T-cell (primary cell): ENCODE data around the gene HBB. TPM values are rescaled to one million over a fixed set of nuclear protein-coding genes. Genes with fewer than 3 reads are reported as not detected.

Experiments used
- ATAC-seq, 4 experiments: fragments of 200-7000 bp in 3 of 4; fragments of 150-1000 bp in 1 of 4; cut with Tn5 transposase; replicated peaks in 1 of 4; 1 replicate in 3 of 4; 2 replicates in 1 of 4; pipeline ENCODE4 v1.10.0; 2021; ENCODE audit warnings: moderate library complexity in 3 of 4, mild to moderate bottlenecking in 2 of 4, moderate number of reproducible peaks in 1 of 4
- CTCF ChIA-PET, 2 donors: fragments of 300-600 bp; sonication (Branson Sonifier 250); formaldehyde crosslinking; loops; one replicate each; lab custom pipeline; 2022; ENCODE audit warnings: antibody characterized with exemption in 2 of 2; lab: Charles Lee
- POLR2A ChIA-PET, 2 donors: fragments of 300-600 bp; sonication (Branson Sonifier 250); formaldehyde crosslinking; loops; one replicate each; lab custom pipeline; 2022; ENCODE audit warnings: antibody characterized with exemption in 2 of 2; lab: Charles Lee
- DNase-seq, 35 experiments: peaks; one replicate each; pipeline versions ENCODE4 v3.0.0 to v3.0.0-alpha.2; 2013 to 2023
- H3K27ac ChIP-seq: one replicate; pipeline ENCODE4 v1.5.1; 2013; ENCODE audit warnings: low read length
- H3K27me3 ChIP-seq, 2 experiments: replicated peaks in 1 of 2; 1 replicate in 1 of 2; 2 replicates in 1 of 2; pipeline versions ENCODE4 v1.6.1 to v1.7.0; 2013; ENCODE audit warnings: low read length in 1 of 2, mixed read lengths in 1 of 2; ENCODE audit not compliant: control insufficient read depth in 2 of 2, insufficient read depth in 2 of 2; ENCODE audit errors: extremely low read depth in 1 of 2
- H3K36me3 ChIP-seq, 2 donors: 1 replicate in 1 of 2; 2 replicates in 1 of 2; pipeline versions ENCODE4 v1.6.1 to v1.7.0; 2013; ENCODE audit warnings: low read length in 1 of 2; ENCODE audit not compliant: control insufficient read depth in 2 of 2, insufficient read depth in 1 of 2; ENCODE audit errors: extremely low read depth in 1 of 2
- H3K4me1 ChIP-seq, 2 experiments: 1 replicate in 1 of 2; 2 replicates in 1 of 2; pipeline versions ENCODE4 v1.6.1 to v1.7.0; 2013; ENCODE audit warnings: low read length in 2 of 2, mixed read lengths in 1 of 2; ENCODE audit not compliant: insufficient read depth in 2 of 2, control insufficient read depth in 1 of 2; ENCODE audit errors: extremely low read depth in 1 of 2
- H3K4me3 ChIP-seq, 2 donors: 1 replicate in 1 of 2; 2 replicates in 1 of 2; pipeline versions ENCODE4 v1.5.1 to v1.7.0; 2013; ENCODE audit warnings: mild to moderate bottlenecking in 2 of 2, low read length in 1 of 2, moderate library complexity in 1 of 2; ENCODE audit not compliant: control insufficient read depth in 1 of 2; ENCODE audit errors: extremely low read depth in 1 of 2
- H3K9me3 ChIP-seq: 2 replicates; pipeline ENCODE4 v1.7.0; 2013
- H3K27ac Mint-ChIP-seq, 2 donors: one replicate each; pipeline ENCODE4 v1.8.0; 2020 to 2021; ENCODE audit warnings: mild to moderate bottlenecking in 2 of 2, mixed read lengths in 2 of 2
- H3K27me3 Mint-ChIP-seq, 2 donors: one replicate each; pipeline ENCODE4 v1.8.0; 2021 to 2022; ENCODE audit warnings: mixed read lengths in 2 of 2
- H3K36me3 Mint-ChIP-seq: one replicate; pipeline ENCODE4 v1.8.0; 2021; ENCODE audit warnings: mixed read lengths
- H3K4me1 Mint-ChIP-seq, 3 donors: one replicate each; pipeline ENCODE4 v1.8.0; 2020 to 2022; ENCODE audit warnings: mixed read lengths in 3 of 3, mild to moderate bottlenecking in 1 of 3
- H3K4me3 Mint-ChIP-seq, 3 donors: one replicate each; pipeline ENCODE4 v1.8.0; 2020 to 2022; ENCODE audit warnings: mild to moderate bottlenecking in 3 of 3, mixed read lengths in 3 of 3, moderate library complexity in 3 of 3
- H3K9me3 Mint-ChIP-seq, 3 donors: one replicate each; pipeline ENCODE4 v1.8.0; 2020 to 2022; ENCODE audit warnings: mixed read lengths in 3 of 3
- WGBS: methylation state at CpG from one replicate; pipeline ENCODE4 v1.1.5; 2013; ENCODE audit warnings: missing lambda C conversion rate; ENCODE audit not compliant: insufficient coverage; 5-methylcytosine and 5-hydroxymethylcytosine counted together
- total RNA-seq, 35 experiments: library from RNA in 6 of 35; stranded (reverse) in 6 of 35; fragments of 120-200 nt in 1 of 35; gene quantifications; one replicate each; pipeline versions ENCODE4 v1.2.1 to v1.2.4 and lab custom pipeline; 2013 to 2026

HBB gene
- total RNA-seq: 10 to 100 TPM in 1 of 5 donors, under 1 TPM in 4; 0.59 to 11.7 (median 0.70) TPM
- total RNA-seq (2013): 229 TPM
- total RNA-seq (lab: John Stamatoyannopoulos, UW): 0 to 283 (median 0.33) reads per million in 29 experiments

DNA sequence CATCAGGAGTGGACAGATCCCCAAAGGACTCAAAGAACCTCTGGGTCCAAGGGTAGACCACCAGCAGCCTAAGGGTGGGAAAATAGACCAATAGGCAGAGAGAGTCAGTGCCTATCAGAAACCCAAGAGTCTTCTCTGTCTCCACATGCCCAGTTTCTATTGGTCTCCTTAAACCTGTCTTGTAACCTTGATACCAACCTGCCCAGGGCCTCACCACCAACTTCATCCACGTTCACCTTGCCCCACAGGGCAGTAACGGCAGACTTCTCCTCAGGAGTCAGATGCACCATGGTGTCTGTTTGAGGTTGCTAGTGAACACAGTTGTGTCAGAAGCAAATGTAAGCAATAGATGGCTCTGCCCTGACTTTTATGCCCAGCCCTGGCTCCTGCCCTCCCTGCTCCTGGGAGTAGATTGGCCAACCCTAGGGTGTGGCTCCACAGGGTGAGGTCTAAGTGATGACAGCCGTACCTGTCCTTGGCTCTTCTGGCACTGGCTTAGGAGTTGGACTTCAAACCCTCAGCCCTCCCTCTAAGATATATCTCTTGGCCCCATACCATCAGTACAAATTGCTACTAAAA lies at the start of gene HBB:
Gene HBB, minus strand, starts transcription at position 340 of the 579 bp plus-strand sequence. Its CDS starts 50 bp downstream, at position 290.
- Mint-ChIP-seq H3K36me3 (no peaks in the 10 kb centered on the region), H3K9me3 (peaks cover 0 to 3% (median 0%) of the 10 kb centered on the region in 3 donors), H3K4me1 (no peaks in the 10 kb centered on the region), H3K27me3 (peaks cover 0 to 6% of the 10 kb centered on the region in 2 donors), H3K27ac (no peak within 1 kb of the TSS), H3K4me3 (no peak within 1 kb of the TSS)
- POLR2A ChIA-PET: no interaction called here
- Histone ChIP-seq H3K27me3 (peaks cover 0 to 3% of the 10 kb centered on the region in 2 experiments), H3K36me3 (no peaks in the 10 kb centered on the region), H3K9me3 (no peaks in the 10 kb centered on the region), H3K4me3 (no peak within 1 kb of the TSS), H3K27ac (no peak within 1 kb of the TSS), H3K4me1 (no peaks in the 10 kb centered on the region)
- ATAC-seq: no peak
- no peak for DNase-seq
- CTCF ChIA-PET: no interaction called here
- WGBS: no CpG with 5 or more reads among the region's 3 CpGs

DNA sequence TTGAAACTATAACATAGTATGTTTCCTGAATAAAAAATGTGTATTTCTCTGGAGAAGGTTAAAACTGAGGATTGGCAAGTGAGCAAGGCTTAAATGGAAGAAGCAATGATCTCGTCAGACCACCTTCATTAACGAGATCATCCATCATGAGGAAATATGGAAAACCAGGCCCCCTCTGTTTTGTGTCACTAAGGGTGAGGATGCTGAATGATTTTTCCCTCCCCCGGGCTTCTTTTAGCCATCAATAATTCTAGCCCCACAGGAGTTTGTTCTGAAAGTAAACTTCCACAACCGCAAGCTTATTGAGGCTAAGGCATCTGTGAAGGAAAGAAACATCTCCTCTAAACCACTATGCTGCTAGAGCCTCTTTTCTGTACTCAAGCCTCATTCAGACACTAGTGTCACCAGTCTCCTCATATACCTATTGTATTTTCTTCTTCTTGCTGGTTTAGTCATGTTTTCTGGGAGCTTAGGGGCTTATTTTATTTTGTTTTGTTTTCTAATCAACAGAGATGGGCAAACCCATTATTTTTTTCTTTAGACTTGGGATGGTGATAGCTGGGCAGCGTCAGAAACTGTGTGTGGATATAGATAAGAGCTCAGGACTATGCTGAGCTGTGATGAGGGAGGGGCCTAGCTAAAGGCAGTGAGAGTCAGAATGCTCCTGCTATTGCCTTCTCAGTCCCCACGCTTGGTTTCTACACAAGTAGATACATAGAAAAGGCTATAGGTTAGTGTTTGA lies 48.7 kb upstream of the HBB start:
- Mint-ChIP-seq H3K27ac (no peak overlapping the region), H3K27me3 (peaks cover 2 to 4% of the 10 kb centered on the region in 2 donors), H3K4me1 (no peaks in the 10 kb centered on the region), H3K36me3 (no peaks in the 10 kb centered on the region), H3K9me3 (no peaks in the 10 kb centered on the region), H3K4me3 (no peak overlapping the region)
- no peak overlapping the region for H3K4me3 ChIP-seq
- DNase-seq (no peak), ATAC-seq (no peak)
- no peaks in the 10 kb centered on the region for H3K27me3 ChIP-seq
- no peak overlapping the region for H3K27ac ChIP-seq
- no peaks in the 10 kb centered on the region for H3K36me3 ChIP-seq
- ChIA-PET POLR2A (no interaction called here), CTCF (interaction anchor here in 1 of 2 donors (0.6 kb wide), 1 partner anchor 1541 kb away, joined by 4 read pairs; no protein-coding TSS in a partner anchor)
- WGBS: 71% methylated on average over 1 of the region's 6 CpGs
- no peaks in the 10 kb centered on the region for H3K9me3 ChIP-seq
- no peaks in the 10 kb centered on the region for H3K4me1 ChIP-seq

DNA sequence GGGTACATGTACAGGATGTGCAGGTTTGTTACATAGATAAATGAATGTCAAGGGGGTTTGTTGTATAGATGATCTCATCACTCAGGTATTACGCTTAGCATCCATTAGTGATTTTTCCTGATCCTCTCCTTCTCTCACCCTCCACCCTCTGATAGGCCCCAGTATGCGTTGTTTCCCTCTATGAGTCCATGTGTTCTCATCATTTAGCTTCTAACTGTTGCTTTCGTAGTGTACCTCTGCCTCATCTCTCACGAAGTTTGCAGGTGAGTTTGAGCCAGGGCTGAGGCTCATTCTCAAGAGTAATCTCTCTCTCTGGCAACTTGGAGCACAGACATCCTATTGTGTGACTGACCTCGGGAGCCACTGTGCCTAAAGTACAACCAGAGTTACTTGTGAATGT lies 47.5 kb upstream of the HBB start:
- H3K36me3 ChIP-seq: no peaks in the 10 kb centered on the region
- H3K27me3 ChIP-seq: no peaks in the 10 kb centered on the region
- Mint-ChIP-seq H3K4me1 (no peaks in the 10 kb centered on the region), H3K27ac (no peak overlapping the region), H3K36me3 (no peaks in the 10 kb centered on the region), H3K4me3 (no peak overlapping the region), H3K27me3 (peaks cover 2 to 7% of the 10 kb centered on the region in 2 donors), H3K9me3 (no peaks in the 10 kb centered on the region)
- ATAC-seq (no peak), DNase-seq (no peak)
- WGBS: 90% methylated on average over 2 of the region's 5 CpGs
- no peaks in the 10 kb centered on the region for H3K4me1 ChIP-seq
- no peak overlapping the region for H3K27ac ChIP-seq
- POLR2A ChIA-PET: no interaction called here
- no peak overlapping the region for H3K4me3 ChIP-seq
- H3K9me3 ChIP-seq: no peaks in the 10 kb centered on the region
- CTCF ChIA-PET: no interaction called here

DNA sequence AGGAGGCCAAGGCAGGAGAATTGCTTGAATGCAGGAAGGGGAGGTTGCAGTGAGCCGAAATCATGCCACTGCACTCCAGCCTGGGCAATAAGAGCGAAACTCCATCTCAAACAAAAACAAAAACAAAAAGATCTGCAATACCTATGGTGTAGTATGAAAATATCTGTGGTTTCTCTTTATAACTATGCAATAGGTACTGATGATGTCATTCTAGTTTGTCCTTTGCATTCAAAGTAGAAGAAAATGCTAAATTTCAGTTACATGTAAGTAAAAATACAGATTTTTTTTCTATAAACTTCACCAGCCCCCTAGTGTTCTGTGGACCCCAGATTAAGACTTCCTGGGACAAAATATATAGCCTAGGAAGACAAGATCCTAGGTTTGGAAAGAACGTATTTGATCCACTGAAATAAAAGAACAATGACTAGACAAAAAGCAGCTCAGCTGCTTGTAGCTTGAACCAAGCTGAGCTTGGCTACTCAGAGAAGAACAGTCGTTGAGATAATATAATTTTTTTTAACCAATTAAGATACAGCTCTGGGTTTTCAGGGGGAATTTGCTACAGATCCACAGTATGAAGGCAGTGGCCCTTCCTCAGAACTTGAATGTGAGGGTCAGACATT lies 45.6 kb upstream of the HBB start:
- Mint-ChIP-seq H3K27ac (no peak overlapping the region), H3K27me3 (peaks cover 2 to 7% of the 10 kb centered on the region in 2 donors), H3K4me3 (no peak overlapping the region), H3K36me3 (no peaks in the 10 kb centered on the region), H3K4me1 (no peaks in the 10 kb centered on the region), H3K9me3 (no peaks in the 10 kb centered on the region)
- CTCF ChIA-PET: no interaction called here
- no peaks in the 10 kb centered on the region for H3K36me3 ChIP-seq
- H3K27ac ChIP-seq: no peak overlapping the region
- no peaks in the 10 kb centered on the region for H3K4me1 ChIP-seq
- ATAC-seq (no peak), DNase-seq (no peak)
- POLR2A ChIA-PET: interaction anchor here in 1 of 2 donors (0.6 kb wide), 1 partner anchor 286 kb away, joined by 5 read pairs; no protein-coding TSS in a partner anchor
- no CpG with 5 or more reads among the region's 4 CpGs for WGBS
- no peaks in the 10 kb centered on the region for H3K9me3 ChIP-seq
- H3K27me3 ChIP-seq: no peaks in the 10 kb centered on the region
- no peak overlapping the region for H3K4me3 ChIP-seq

DNA sequence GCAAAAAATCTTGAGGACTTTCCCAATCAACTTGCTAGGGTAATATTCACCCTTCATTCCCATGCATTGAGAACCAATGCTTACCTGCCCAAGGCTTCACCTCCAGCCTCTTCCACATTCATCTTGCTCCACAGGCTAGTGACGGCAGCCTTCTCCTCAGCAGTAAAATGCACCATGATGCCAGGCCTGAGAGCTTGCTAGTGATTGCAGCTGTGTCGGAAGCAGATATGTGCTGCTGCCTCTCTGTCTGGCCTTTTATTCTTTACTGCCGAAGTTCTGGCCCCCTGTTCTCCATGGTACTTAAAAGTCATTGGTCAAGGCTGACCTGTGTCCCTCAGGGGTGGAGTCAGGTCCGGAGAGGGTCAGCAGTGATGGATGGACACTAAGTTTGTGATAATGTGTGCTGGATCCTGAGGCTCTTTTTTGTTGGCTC lies 42.9 kb upstream of the HBB start, which contains the start of gene HBE1:
Gene HBE1, minus strand, starts transcription at position 231 of the 433 bp plus-strand sequence. Its CDS starts 55 bp downstream, at position 176.
- 100% methylated on average over 2 of the region's 4 CpGs for WGBS
- Histone ChIP-seq H3K27ac (no peak within 1 kb of the TSS), H3K9me3 (no peaks in the 10 kb centered on the region), H3K4me3 (no peak within 1 kb of the TSS), H3K27me3 (no peaks in the 10 kb centered on the region), H3K4me1 (no peaks in the 10 kb centered on the region), H3K36me3 (no peaks in the 10 kb centered on the region)
- H3K4me3 Mint-ChIP-seq: no peak within 1 kb of the TSS
- DNase-seq: no peak
- no peaks in the 10 kb centered on the region for H3K36me3 Mint-ChIP-seq
- no peaks in the 10 kb centered on the region for H3K9me3 Mint-ChIP-seq
- no peaks in the 10 kb centered on the region for H3K4me1 Mint-ChIP-seq
- peaks cover 2 to 7% of the 10 kb centered on the region in 2 donors for H3K27me3 Mint-ChIP-seq
- no peak for ATAC-seq
- POLR2A ChIA-PET: no interaction called here
- CTCF ChIA-PET: no interaction called here
- H3K27ac Mint-ChIP-seq: no peak within 1 kb of the TSS

DNA sequence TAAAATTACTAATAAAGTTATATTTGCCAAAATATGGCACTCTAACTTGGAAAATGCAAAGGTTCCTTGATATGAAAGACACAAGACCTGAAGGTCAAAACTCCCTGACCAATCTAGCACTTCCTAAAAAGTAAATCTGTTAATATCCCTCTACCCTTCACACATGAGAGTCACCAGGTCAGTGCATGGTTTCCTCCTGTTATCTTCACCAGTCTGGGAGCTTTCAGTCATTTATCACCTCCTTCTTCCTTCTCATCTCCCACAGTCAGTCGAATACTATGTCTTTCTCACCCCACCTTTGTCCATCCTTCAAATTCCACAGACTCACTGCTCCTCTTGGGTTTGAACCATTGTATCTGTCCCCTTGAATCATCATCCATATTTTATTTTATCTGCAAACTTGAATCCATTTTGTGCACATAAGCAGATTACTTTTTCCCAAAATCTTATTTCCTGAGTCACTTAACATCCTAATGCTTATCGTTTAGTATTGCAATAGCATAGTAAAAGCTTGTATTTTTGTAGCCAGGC lies 40.2 kb upstream of the HBB start:
- no peak overlapping the region for H3K27ac Mint-ChIP-seq

More for the DNA sequence above, 40.2 kb upstream of the HBB start:
- no peak overlapping the region for H3K4me3 ChIP-seq
- no peak overlapping the region for H3K27ac ChIP-seq
- no peaks in the 10 kb centered on the region for H3K9me3 ChIP-seq
- 71% methylated on average over 1 of the region's 2 CpGs for WGBS
- Mint-ChIP-seq H3K4me1 (no peaks in the 10 kb centered on the region), H3K36me3 (no peaks in the 10 kb centered on the region), H3K4me3 (no peak overlapping the region), H3K9me3 (no peaks in the 10 kb centered on the region), H3K27me3 (peaks cover 2 to 7% of the 10 kb centered on the region in 2 donors)
- no peaks in the 10 kb centered on the region for H3K4me1 ChIP-seq
- no peak for DNase-seq
- no peaks in the 10 kb centered on the region for H3K36me3 ChIP-seq
- POLR2A ChIA-PET: no interaction called here
- no peaks in the 10 kb centered on the region for H3K27me3 ChIP-seq
- no peak for ATAC-seq
- CTCF ChIA-PET: no interaction called here
